22Rv1 (cell line): ENCODE measurements around the gene TMEM17.

ENCODE experiments used
- ZFX ChIP-seq: fragments of 450-650 bp; IDR thresholded peaks from 2 replicates; pipeline ENCODE4 v1.6.1; 2017; ENCODE audit warnings: antibody characterized with exemption, borderline replicate concordance
- TF ChIP-seq, protein P1 (sequence below): fragments of 450-650 bp; IDR thresholded peaks from 2 replicates; pipeline ENCODE4 v1.5.1; 2017; ENCODE audit warnings: mild to moderate bottlenecking

DNA sequence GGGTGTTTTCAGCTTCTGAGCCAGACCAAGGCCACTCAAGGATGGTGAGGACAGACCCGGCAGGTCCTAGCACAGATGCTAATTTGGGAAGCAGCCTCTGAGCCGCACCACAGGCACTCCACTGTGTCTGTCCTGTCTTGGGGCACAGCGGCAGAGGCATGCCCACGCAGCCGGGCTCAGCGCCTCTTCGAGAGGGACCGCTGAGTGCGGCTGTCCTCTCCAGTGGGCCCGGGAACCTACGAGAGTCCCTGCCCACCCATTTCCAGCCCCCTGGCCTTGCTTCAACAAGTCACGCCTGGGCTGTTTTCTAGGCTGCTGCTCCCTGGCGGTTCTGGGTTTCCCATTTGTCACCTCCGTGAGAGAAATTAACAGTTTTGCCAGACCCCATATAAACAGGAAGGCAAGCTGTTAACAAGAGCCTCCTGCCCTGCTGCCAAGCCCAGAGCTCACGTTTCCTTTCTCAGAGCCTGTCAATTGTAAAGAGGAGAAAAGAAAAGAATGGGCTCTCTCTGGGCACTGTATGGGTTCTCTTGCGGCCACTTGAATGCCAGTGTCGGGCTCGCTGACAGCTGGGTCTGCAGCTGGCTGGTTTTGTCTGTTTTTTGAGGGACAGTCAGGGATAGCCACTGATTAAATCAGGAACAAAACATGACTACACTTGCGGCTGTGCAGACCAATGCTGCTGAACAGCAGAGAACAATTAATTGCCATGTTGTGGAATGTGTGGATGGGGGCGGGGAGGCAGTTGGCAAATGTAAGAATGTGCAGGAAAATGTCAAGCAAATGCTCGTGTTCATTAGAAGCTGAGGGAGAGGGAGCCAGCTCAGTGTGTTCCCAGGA lies 30.6 kb downstream of the TMEM17 start:
- TF ChIP-seq, protein P1, sequence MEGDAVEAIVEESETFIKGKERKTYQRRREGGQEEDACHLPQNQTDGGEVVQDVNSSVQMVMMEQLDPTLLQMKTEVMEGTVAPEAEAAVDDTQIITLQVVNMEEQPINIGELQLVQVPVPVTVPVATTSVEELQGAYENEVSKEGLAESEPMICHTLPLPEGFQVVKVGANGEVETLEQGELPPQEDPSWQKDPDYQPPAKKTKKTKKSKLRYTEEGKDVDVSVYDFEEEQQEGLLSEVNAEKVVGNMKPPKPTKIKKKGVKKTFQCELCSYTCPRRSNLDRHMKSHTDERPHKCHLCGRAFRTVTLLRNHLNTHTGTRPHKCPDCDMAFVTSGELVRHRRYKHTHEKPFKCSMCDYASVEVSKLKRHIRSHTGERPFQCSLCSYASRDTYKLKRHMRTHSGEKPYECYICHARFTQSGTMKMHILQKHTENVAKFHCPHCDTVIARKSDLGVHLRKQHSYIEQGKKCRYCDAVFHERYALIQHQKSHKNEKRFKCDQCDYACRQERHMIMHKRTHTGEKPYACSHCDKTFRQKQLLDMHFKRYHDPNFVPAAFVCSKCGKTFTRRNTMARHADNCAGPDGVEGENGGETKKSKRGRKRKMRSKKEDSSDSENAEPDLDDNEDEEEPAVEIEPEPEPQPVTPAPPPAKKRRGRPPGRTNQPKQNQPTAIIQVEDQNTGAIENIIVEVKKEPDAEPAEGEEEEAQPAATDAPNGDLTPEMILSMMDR = no peak
- no peak for TF ChIP-seq ZFX
